ENCODE data around the gene ADGRV1.

Gene ADGRV1

GRCh38 chr5:91031402-91031752 is 472.8 kb downstream of the ADGRV1 start:
- no peak for TF ChIP-seq GATA3 (IDR thresholded peaks at IDR 0.05; ENCODE audit: low read depth, low read length)
- TF ChIP-seq GATA2 (IDR thresholded peaks at IDR 0.05; ENCODE audit: low read depth, low read length): no peak

- TF ChIP-seq GATA3 (IDR thresholded peaks at IDR 0.05; ENCODE audit: low read depth, low read length) (no peak), GATA2 (IDR thresholded peaks at IDR 0.05; ENCODE audit: low read depth, low read length) (no peak)
Measured at GRCh38 chr5:91032125-91032524, 473.5 kb downstream of the ADGRV1 start.

- TF ChIP-seq GATA2 (IDR thresholded peaks at IDR 0.05; ENCODE audit: low read depth, low read length): no peak
- TF ChIP-seq GATA3 (IDR thresholded peaks at IDR 0.05; ENCODE audit: low read depth, low read length): no peak
Measured at GRCh38 chr5:91033370-91033769, 474.8 kb downstream of the ADGRV1 start.

- TF ChIP-seq GATA3 (IDR thresholded peaks at IDR 0.05; ENCODE audit: low read depth, low read length): no peak
- no peak for TF ChIP-seq GATA2 (IDR thresholded peaks at IDR 0.05; ENCODE audit: low read depth, low read length)
Measured at GRCh38 chr5:91038180-91038808, 479.7 kb downstream of the ADGRV1 start.

- TF ChIP-seq GATA3 (IDR thresholded peaks at IDR 0.05; ENCODE audit: low read depth, low read length): no peak
- TF ChIP-seq GATA2 (IDR thresholded peaks at IDR 0.05; ENCODE audit: low read depth, low read length): no peak
Measured at GRCh38 chr5:91042247-91042935, 483.8 kb downstream of the ADGRV1 start.

- TF ChIP-seq GATA3 (IDR thresholded peaks at IDR 0.05; ENCODE audit: low read depth, low read length): no peak
- TF ChIP-seq GATA2 (IDR thresholded peaks at IDR 0.05; ENCODE audit: low read depth, low read length): no peak
Measured at GRCh38 chr5:91042936-91043255, 484.3 kb downstream of the ADGRV1 start.

GRCh38 chr5:91048073-91048472 is 489.5 kb downstream of the ADGRV1 start:
- TF ChIP-seq GATA3 (IDR thresholded peaks at IDR 0.05; ENCODE audit: low read depth, low read length) (no peak), GATA2 (IDR thresholded peaks at IDR 0.05; ENCODE audit: low read depth, low read length) (no peak)

GRCh38 chr5:91049112-91049511 is 490.5 kb downstream of the ADGRV1 start:
- TF ChIP-seq GATA2 (IDR thresholded peaks at IDR 0.05; ENCODE audit: low read depth, low read length) (no peak), GATA3 (IDR thresholded peaks at IDR 0.05; ENCODE audit: low read depth, low read length) (no peak)

GRCh38 chr5:91049800-91050199 is 491.2 kb downstream of the ADGRV1 start:
- TF ChIP-seq GATA2 (IDR thresholded peaks at IDR 0.05; ENCODE audit: low read depth, low read length) (peak; percentile 49; the same call in 1 of the 2 replicates), GATA3 (IDR thresholded peaks at IDR 0.05; ENCODE audit: low read depth, low read length) (0 out of 2 replicates have a peak, but pooled peaks have one; percentile 19)

GRCh38 chr5:91052977-91053740 is 494.6 kb downstream of the ADGRV1 start:
- no peak for TF ChIP-seq GATA2 (IDR thresholded peaks at IDR 0.05; ENCODE audit: low read depth, low read length)
- TF ChIP-seq GATA3 (IDR thresholded peaks at IDR 0.05; ENCODE audit: low read depth, low read length): no peak

- TF ChIP-seq GATA3 (IDR thresholded peaks at IDR 0.05; ENCODE audit: low read depth, low read length) (no peak), GATA2 (IDR thresholded peaks at IDR 0.05; ENCODE audit: low read depth, low read length) (no peak)
Measured at GRCh38 chr5:91053741-91054025, 495.1 kb downstream of the ADGRV1 start.

- TF ChIP-seq GATA2 (IDR thresholded peaks at IDR 0.05; ENCODE audit: low read depth, low read length) (no peak), GATA3 (IDR thresholded peaks at IDR 0.05; ENCODE audit: low read depth, low read length) (no peak)
Measured at GRCh38 chr5:91058155-91058554, 499.6 kb downstream of the ADGRV1 start.

- TF ChIP-seq GATA3 (IDR thresholded peaks at IDR 0.05; ENCODE audit: low read depth, low read length): no peak
Measured at GRCh38 chr5:91058575-91058974, 500.0 kb downstream of the ADGRV1 start.

- TF ChIP-seq GATA3 (IDR thresholded peaks at IDR 0.05; ENCODE audit: low read depth, low read length): no peak
- TF ChIP-seq GATA2 (IDR thresholded peaks at IDR 0.05; ENCODE audit: low read depth, low read length): no peak
Measured at GRCh38 chr5:91059409-91059808, 500.8 kb downstream of the ADGRV1 start.

- TF ChIP-seq GATA3 (IDR thresholded peaks at IDR 0.05; ENCODE audit: low read depth, low read length): no peak
- TF ChIP-seq GATA2 (IDR thresholded peaks at IDR 0.05; ENCODE audit: low read depth, low read length): no peak
Measured at GRCh38 chr5:91061094-91061493, 502.5 kb downstream of the ADGRV1 start.
